Measurements from ENCODE around the gene ZC3H11A. TPM values are rescaled to one million over a fixed set of nuclear protein-coding genes. Genes with fewer than 3 reads are reported as not detected.
"Not testable (repeated sequence)": the region's sequence is repeated elsewhere in the genome, so short reads cannot be mapped to it uniquely, and the experiment has no call there.

Gene ZC3H11A
- total RNA-seq, 1 experiment from 2014 or later: 75.2 TPM

GRCh38 chr1:203760506-203760905, 34.9 kb upstream of the ZC3H11A start:
- Mint-ChIP-seq H3K4me1 (no peaks in the 10 kb centered on the region), H3K36me3 (no peaks in the 10 kb centered on the region), H3K27me3 (ENCODE audit: low read depth) (no peaks in the 10 kb centered on the region), H3K4me3 (no peak overlapping the region), H3K9me3 (no peaks in the 10 kb centered on the region), H3K27ac (no peak overlapping the region)
- TF ChIP-seq OVOL2 (CRISPR knock-in tag; IDR thresholded peaks at IDR 0.05; ENCODE audit: borderline replicate concordance): no peak
- no peak for TF ChIP-seq E2F5 (CRISPR knock-in tag; IDR thresholded peaks at IDR 0.05)
- TF ChIP-seq STAT6 (CRISPR knock-in tag; conservative IDR thresholded peaks at IDR 0.05; ENCODE audit: low read depth): no peak
- POLR2A ChIA-PET: no interaction called here
- CTCF ChIA-PET: no interaction called here
- DNase-seq (ENCODE audit: low spot score) (no peak), ATAC-seq (no peak)

- H3K27me3 Mint-ChIP-seq (ENCODE audit: low read depth); H3K4me3 Mint-ChIP-seq; H3K9me3 Mint-ChIP-seq; DNase-seq (ENCODE audit: low spot score); POLR2A ChIA-PET; H3K27ac Mint-ChIP-seq; ATAC-seq; H3K36me3 Mint-ChIP-seq; CTCF ChIA-PET; H3K4me1 Mint-ChIP-seq: not testable (repeated sequence)
These were observed 33.5 kb upstream of the ZC3H11A start for GRCh38 chr1:203761958-203762357.

- ChIA-PET POLR2A (no interaction called here), CTCF (no interaction called here)
- Mint-ChIP-seq H3K9me3 (no peaks in the 10 kb centered on the region), H3K36me3 (no peaks in the 10 kb centered on the region), H3K4me1 (no peaks in the 10 kb centered on the region), H3K27me3 (ENCODE audit: low read depth) (no peaks in the 10 kb centered on the region), H3K27ac (no peak overlapping the region; the same call in 1 of the 2 replicates), H3K4me3 (no peak overlapping the region)
- ATAC-seq (no peak), DNase-seq (ENCODE audit: low spot score) (no peak)
- no peak for TF ChIP-seq ZNF219 (CRISPR knock-in tag; IDR thresholded peaks at IDR 0.05; ENCODE audit: borderline replicate concordance)
- no peak for TF ChIP-seq OVOL2 (CRISPR knock-in tag; IDR thresholded peaks at IDR 0.05; ENCODE audit: borderline replicate concordance)
- TF ChIP-seq NFATC4 (CRISPR knock-in tag; IDR thresholded peaks at IDR 0.05): no peak
- TF ChIP-seq E2F4 (CRISPR knock-in tag; IDR thresholded peaks at IDR 0.05; ENCODE audit: borderline replicate concordance, low read depth): no peak
- no peak for TF ChIP-seq HMGXB4 (CRISPR knock-in tag; IDR thresholded peaks at IDR 0.05)
These were observed 31.9 kb upstream of the ZC3H11A start for GRCh38 chr1:203763505-203763904.

- H3K4me1 Mint-ChIP-seq: no peaks in the 10 kb centered on the region; the same call in 1 of the 2 replicates
- H3K36me3 Mint-ChIP-seq: no peaks in the 10 kb centered on the region
- no peaks in the 10 kb centered on the region for H3K27me3 Mint-ChIP-seq (ENCODE audit: low read depth)
- H3K9me3 Mint-ChIP-seq: no peaks in the 10 kb centered on the region
- H3K27ac Mint-ChIP-seq: no peak overlapping the region
- no peak overlapping the region for H3K4me3 Mint-ChIP-seq
- no peak for DNase-seq (ENCODE audit: low spot score)
- ChIA-PET POLR2A (no interaction called here), CTCF (interaction anchor here (2.3 kb wide), 1 partner anchor 497 kb away, joined by 5 read pairs; no protein-coding TSS in a partner anchor)
- no peak for ATAC-seq
- no peak for TF ChIP-seq ZNF425 (CRISPR knock-in tag; conservative IDR thresholded peaks at IDR 0.05)
- no peak for TF ChIP-seq CREB1 (CRISPR knock-in tag; IDR thresholded peaks at IDR 0.05)
- no peak for TF ChIP-seq NFYB (CRISPR knock-in tag; conservative IDR thresholded peaks at IDR 0.05; ENCODE audit: low read depth)
- TF ChIP-seq PRRX2 (CRISPR knock-in tag; IDR thresholded peaks at IDR 0.05): no peak
- TF ChIP-seq ZSCAN18 (CRISPR knock-in tag; IDR thresholded peaks at IDR 0.05): no peak
- no peak for TF ChIP-seq USF2 (CRISPR knock-in tag; IDR thresholded peaks at IDR 0.05)
- no peak for TF ChIP-seq ZNF416 (CRISPR knock-in tag; IDR thresholded peaks at IDR 0.05)
- no peak for TF ChIP-seq IRF2 (CRISPR knock-in tag; IDR thresholded peaks at IDR 0.05; ENCODE audit: borderline replicate concordance, low read depth)
- no peak for TF ChIP-seq ZNF317 (CRISPR knock-in tag; IDR thresholded peaks at IDR 0.05; ENCODE audit: borderline replicate concordance, low read depth)
These were observed 31.1 kb upstream of the ZC3H11A start for GRCh38 chr1:203764105-203765028.

Data from WTC11 (cell line).